Epithelial cell of proximal tubule (primary cell): ENCODE measurements around the gene MRPL53. TPM values are rescaled to one million over a fixed set of nuclear protein-coding genes. Genes with fewer than 3 reads are reported as not detected.
A peak's percentile ranks its signal among the peaks of the same experiment; 100 is the strongest.

Experiments used
- DNase-seq: peaks from one replicate; pipeline ENCODE4 v3.0.0-alpha.2; 2011; ENCODE audit warnings: low read depth
- H3K4me3 ChIP-seq: 2 replicates; pipeline ENCODE4 v1.5.1; 2011; ENCODE audit warnings: low read depth, mild to moderate bottlenecking, low read length
- total RNA-seq: library from RNA; depleted of rRNA; stranded (reverse); fragments of >200 nt; gene quantifications from 2 replicates; pipeline ENCODE4 v1.2.3, GENCODE V29; 2015
- TF ChIP-seq, protein P1 (sequence below): conservative IDR thresholded peaks from 2 replicates; pipeline ENCODE4 v1.5.1; 2012; ENCODE audit warnings: low read depth, mild to moderate bottlenecking, low read length

Gene MRPL53
- 34.2 and 61.1 TPM in 2 replicates for total RNA-seq

DNA sequence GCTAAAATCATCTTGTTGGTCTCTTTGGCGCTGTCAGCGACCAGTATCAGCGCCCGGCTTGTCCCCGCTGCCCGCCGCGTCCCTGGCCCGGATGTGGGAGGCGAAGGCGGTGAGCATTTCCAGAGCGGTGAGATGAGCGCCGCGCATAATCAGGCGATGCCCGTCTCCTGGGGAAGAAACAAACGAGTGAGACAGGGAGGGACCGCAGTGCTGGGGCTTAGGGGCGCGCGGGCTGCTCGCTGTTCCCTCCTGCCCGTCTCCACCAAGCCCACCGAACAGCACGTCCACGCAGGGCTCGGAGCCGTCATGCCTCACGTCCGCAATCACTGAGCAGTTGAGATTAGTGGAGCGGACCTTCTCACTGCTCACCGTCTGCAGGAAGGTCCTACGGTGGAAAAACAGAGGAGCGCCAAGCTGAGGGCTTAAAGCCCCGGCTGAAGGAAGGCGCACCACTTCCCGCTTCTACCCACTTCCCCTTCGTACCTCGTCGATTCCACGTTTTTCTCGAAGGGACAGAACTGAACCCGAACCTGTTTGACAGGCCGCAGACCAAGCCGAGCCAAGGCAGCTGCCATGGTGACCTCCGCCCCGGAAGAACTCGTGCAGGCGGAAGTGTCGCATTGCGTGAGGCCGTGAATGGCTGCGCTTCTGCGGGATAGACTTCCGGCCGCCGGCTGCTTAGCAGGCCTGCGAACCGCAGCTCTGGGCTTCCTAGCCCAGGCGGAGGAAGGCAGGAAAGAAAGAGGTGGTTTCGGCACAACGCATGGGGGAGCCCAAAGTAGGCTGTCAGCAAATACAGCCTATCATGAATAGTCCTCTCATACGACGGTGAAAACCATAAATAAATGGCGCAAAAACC lies at the start of gene MRPL53:
Gene MRPL53 (minus strand): TSS at position 595 of the 859 bp plus-strand sequence. CDS start 20 bp downstream, at position 575.
- TF ChIP-seq, protein P1, sequence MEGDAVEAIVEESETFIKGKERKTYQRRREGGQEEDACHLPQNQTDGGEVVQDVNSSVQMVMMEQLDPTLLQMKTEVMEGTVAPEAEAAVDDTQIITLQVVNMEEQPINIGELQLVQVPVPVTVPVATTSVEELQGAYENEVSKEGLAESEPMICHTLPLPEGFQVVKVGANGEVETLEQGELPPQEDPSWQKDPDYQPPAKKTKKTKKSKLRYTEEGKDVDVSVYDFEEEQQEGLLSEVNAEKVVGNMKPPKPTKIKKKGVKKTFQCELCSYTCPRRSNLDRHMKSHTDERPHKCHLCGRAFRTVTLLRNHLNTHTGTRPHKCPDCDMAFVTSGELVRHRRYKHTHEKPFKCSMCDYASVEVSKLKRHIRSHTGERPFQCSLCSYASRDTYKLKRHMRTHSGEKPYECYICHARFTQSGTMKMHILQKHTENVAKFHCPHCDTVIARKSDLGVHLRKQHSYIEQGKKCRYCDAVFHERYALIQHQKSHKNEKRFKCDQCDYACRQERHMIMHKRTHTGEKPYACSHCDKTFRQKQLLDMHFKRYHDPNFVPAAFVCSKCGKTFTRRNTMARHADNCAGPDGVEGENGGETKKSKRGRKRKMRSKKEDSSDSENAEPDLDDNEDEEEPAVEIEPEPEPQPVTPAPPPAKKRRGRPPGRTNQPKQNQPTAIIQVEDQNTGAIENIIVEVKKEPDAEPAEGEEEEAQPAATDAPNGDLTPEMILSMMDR, result no peak
- peak within 1 kb of the TSS; percentile 72 for H3K4me3 ChIP-seq
- DNase-seq, result peak; percentile 59

DNA sequence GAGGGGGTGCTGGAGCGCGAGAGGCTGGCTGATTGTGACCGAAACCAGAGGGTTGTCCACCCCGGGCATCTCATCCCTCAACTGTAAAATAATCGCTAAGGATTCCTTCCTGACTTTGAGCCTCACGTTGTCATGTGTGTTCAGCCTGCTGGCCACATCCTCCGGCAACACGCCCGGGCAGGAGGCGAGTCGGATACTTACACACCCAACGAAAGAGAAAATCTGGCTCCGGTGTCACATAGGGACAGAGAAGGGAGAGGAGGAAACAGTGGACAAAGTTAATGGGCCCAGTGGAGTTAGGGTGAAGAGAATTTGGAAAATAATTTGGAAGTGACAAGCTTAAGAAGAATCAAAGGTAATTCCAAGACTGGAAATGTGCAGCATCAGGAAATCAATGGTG lies 44.2 kb upstream of the MRPL53 start:
- TF ChIP-seq, protein P1, result no peak
- DNase-seq, result no peak
- no peak overlapping the region for H3K4me3 ChIP-seq

DNA sequence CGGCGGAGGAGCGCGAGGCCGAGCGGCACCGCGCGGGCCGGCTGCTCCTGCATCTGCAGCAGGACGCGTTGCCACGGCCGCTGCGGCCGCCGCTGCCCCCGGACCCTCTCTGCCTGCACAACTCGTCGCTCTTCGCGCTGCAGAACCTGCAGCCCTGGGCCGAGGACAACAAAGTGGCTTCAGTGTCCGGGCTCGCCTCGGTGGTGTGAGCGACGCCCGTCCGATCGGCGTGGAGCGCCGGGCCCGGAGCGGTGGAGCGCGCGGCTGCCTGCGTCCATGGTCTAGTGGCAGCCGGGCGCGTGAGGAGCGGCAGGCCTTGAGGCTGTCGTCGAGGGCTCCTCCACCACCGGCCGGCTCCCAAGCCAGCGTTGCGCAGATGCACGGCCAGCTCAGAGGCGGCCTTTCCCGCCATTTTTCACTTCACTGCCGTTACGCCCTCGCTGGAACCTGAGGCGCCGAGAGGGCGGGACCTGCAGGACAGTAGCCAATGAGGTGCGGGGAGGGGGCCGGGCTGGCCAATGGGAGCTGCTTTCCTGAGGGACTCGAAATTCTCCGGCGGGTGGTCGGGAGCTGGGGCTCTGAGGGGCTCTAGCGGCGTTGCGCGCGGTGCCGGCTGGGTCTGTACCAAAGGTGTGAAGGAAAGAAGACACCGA lies 43.6 kb upstream of the MRPL53 start:
- TF ChIP-seq, protein P1, result no peak
- no peak overlapping the region for H3K4me3 ChIP-seq
- DNase-seq, result no peak

DNA sequence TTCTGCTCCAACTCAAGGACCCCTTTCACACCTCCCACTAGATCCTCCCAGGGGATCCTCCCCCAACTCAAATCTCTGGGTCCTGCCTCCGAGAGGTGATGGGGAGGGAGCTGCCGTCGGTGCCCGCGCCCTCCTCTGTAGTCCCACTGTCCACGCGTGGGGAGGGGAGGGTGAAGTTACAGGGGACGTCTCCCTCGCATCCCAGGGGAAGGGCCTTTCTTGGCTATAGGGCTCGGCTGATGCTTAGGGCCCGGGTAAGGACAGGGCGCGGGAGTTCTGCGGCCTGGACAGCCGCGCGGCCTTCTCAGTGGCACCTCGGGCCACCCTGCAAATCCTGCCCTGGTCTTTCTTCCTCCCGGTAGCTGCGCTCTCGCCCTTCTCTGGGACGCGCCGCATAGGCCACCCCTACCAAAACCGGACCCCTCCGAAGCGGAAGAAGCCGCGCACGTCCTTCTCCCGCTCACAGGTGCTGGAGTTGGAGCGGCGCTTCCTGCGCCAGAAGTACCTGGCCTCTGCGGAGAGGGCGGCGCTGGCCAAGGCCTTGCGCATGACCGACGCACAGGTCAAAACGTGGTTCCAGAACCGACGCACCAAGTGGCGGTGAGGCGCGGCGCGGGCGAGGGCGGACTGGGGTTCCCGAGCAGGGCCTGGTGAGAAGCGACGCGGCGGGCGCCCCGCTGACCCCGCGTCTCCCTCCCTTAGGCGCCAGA lies 42.9 kb upstream of the MRPL53 start:
- TF ChIP-seq, protein P1, result no peak
- DNase-seq, result no peak
- no peak overlapping the region for H3K4me3 ChIP-seq

DNA sequence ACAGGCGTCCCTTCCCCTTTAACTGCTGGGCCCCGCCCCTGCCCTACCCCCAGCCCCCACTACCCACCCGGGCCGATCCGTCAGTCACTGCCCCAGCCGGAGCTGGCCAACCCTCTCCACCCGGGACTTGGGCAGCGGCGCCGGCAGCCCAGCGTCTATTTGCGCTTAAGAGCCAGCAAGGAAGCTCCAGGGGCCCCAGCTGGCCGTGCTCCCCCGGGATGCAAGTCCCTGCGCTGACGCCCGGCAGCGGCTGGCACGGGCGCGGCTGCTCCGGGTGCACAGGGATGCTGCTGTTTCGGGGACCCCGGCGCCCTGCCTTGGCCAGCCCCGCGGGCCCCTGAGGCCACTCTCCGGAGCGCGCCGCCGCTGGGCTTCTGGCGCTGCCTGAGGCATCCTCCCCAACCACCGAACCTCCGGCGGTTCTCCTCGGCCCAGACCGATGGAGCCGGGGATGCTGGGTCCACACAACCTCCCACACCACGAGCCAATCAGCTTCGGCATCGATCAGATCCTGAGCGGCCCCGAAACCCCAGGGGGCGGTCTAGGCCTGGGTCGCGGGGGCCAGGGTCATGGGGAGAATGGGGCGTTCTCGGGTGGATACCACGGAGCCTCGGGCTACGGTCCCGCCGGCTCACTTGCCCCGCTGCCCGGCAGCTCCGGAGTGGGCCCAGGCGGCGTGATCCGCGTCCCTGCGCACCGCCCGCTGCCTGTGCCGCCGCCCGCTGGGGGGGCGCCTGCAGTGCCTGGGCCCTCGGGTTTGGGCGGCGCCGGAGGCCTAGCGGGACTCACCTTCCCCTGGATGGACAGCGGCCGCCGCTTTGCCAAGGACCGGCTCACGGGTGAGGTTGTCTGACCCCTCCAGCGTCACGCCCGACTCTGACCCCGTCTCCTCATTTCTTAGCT lies 42.1 kb upstream of the MRPL53 start, which contains the start of gene TLX2:
Gene TLX2 (plus strand): TSS at position 83 of the 903 bp plus-strand sequence. CDS start 357 bp downstream, at position 440.
- TF ChIP-seq, protein P1, result no peak
- H3K4me3 ChIP-seq, result no peak within 1 kb of the TSS
- no peak for DNase-seq

DNA sequence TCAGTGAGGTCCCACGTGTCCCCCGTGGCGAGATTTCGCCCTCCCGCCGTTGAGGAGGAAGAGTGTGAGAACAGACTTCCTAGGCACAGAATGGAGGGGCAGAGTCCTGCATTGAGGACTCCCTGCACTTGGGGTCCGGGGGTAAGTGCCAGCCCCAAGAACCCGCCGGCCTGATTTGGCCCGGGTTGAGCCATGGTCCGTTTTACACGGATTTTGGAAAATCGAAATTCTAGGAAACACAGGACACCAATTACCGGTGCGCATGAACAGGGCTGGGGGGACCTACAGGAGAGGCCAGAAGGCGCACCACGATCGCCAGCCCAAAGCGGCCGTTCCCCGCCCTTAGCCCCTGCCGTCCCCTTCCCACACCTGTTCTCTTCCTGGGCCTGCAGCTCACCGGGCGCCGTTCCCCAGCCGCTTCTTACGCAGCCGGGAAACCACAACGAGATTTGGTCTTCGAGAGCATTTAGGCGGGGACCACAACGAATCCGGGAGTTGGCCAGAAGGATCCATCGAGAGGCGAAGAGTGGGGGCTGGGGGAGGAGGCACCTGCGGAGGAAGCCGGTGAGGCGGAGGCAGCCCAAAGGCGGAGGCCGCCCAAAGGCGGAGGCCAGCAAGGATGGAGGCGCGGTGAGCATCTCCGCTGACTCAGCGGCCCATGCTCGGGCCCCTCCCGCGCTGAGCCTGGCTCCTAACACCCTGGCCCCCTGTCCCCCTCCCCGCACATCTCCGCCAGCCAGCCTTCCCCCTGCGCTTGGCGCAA lies 41.3 kb upstream of the MRPL53 start:
- no peak overlapping the region for H3K4me3 ChIP-seq
- no peak for DNase-seq
- TF ChIP-seq, protein P1, result no peak
